ENCODE results near the gene CSNK2A2.

CSNK2A2 gene

DNA sequence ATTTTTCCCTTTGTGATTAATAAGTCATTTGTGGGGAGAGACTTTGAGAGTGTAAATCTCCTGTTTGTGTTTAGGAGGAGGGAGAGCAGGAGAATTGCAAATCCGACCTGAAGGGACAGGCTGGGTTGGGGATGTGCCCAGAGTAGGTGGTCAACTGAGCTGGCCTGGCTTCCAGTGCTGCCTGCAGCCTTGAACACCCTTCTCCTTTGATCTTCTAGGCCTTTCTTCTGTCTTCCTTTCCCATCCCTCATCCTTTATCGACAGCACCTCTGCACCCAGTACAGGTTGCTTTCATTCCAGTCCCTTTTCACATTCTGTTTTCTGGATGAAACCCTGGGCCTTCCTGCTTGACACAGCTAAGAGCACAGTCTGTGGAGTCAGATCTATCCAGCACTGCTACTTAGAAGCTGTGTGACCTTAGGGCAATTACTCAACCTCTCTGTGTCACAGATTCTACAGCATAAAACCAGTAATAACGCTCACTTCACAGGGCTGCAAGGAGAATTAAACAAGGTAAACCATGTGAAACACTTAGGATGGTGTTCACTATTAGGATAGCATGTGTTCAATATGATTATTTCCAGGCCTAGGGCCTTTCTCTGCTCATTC, 1.0 kb upstream of the CSNK2A2 start:
- no peak for DNase-seq

DNA sequence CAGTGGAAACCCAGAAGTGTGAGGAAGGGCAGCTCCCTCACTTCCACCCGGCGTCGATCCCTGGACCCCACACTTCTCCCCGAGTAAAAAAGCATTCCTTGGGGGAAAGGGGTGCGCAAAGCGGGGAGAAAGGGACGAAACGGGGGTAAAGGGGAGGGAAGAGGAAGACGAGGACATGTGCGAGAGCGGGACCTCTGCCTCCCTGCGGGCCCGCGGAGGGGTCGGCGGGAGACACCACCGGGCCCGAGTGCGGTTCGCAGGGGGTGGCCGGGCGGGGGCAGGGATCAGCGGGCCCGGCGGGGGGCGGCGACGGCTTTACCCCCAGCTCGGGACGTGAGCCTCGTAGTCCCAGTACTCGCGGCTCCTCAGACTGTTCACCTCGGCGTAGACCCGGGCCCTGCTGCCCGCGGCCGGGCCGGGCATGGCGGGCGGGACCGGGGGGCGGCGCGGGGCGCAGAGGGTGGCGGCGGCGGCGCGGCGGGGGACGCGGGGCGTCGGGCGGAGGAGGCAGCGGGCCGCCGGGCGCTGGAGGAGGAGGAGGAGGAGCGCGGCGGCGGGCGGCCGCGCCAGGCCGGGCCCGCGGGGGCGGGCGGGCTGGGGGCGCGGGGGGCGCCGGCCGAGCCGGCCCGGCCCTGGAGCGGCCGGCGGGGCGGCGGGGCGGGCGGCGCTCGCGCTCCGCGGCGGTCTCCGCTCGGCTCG, 443 bp downstream of the CSNK2A2 start:
- no peak for DNase-seq

DNA sequence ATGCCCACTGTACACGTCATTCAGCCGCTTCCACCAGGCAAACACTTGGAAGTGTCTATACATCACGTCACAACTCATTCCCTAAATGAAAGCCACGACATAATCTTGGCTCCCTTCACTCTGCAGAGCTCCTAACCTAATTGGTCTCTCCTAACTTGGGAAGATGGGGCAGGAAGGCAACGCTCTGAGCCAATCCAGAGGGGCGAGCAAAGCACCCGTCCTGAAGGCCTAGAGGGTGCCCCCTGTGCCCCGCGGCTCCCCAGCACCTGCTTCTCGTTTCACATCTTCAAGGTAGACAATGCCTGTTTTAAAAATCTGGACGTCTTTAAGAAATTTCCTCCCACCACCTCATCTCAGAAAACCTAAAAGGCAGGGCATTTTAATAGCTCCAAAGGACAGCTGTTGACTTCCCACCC, 1.0 kb downstream of the CSNK2A2 start:
- no peak for DNase-seq

DNA sequence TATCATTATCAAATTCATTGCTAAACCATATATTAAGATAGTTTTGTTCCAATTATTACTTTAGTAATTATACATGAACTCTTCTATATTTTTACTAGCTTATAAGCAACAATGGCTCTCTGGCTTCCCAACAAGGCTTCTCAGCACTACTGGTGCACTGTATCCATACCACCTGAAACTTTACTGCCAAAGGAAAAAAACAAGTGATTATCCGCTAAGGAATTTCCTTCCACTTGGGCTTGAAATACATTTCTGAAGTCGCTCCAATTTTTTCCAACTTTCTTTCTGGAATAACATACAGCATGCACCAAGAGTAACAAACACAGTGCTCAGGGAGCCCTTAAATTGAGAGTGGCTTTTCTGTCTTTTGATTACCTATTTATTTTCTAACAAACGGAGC, 2.1 kb downstream of the CSNK2A2 start:
- DNase-seq, result no peak

DNA sequence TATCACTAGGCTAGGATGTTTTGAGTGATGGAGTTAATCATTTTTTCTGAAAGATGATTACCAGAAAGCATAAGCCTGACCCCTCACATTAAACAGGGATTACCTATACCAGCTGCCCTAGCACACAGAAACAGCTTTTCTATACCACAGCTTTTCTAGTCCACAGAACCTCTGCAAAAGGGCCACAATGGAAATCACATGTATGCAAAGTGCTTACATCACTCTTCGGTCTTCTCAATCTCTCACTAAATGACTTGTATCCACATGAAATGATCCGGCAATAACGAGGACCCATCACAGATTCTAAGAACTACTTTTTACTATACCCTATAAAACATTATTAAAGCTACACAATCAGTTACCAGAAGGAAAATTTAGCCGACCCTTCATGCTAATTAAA, 2.6 kb downstream of the CSNK2A2 start:
- no peak for DNase-seq

DNA sequence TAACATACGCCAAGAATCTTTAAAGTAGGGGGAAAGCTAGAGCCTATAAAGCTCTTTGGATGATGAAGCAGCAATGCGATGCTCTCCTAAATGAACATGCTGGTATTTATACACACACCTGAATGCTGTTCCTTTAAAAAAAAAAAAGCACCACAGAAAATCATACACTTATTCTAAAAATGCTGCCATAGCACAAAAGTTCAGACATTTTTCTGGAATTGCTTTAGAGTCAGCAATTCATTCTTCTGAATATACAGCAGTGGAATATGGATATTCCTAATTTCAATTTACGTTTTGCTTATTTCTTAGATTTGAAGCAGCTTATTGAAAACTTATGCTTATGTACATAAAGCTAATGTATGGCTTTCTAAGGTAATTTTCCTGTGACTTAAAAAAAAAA, 3.1 kb downstream of the CSNK2A2 start:
- DNase-seq, result no peak

DNA sequence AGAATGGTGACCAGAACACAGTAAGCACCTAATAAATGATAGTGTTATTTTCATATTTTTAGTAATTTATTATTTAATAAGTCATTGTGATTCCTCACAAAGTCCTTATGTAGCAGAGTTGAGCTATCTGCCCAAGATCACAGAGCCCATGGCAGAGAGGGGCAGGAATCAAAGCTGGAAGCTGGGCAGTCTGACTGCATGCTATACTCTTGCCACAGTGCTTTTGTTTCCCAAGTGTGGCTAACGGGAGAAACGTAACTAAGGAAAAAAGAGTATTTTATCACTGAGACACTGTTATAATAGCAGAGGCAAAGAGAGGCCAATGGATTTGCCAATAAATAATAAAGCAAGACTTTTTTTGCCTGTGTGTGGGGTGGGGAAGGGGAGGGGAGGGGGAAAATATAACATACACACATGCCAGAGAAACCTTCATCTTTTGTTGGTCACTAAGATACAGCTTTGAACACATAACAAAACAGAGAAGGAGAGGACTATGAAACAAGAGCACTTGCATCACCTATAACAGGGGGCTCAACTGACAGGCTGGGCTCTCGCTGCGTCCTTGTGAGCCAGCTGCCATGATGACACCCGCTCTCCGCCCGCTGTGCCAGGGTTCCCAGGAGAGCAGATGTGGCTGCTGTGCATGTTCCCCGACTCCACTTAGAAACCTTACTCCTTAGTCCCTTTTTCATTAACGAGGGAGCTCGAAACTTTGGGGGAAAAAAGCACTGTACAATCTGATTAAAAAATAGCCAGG, 10.1 kb downstream of the CSNK2A2 start:
- DNase-seq, result no peak

DNA sequence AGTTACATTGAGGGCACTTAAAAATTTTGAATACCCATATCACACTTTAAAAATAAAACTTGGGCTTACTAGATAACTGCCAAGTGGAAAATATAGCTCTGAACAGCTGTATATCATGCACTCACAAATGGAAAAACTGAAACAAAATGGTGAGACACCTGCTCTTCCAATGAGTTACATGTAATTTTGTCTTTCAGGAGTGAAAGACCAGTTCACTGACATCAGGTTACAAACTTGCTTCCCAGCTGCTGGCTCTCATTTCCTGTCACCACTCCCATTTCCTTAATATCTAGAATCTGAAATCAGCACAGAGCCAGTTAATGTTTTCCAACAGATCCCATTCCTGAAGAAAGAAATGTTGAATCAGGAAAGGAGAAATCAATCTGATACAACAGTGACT, 10.8 kb downstream of the CSNK2A2 start:
- no peak for DNase-seq

DNA sequence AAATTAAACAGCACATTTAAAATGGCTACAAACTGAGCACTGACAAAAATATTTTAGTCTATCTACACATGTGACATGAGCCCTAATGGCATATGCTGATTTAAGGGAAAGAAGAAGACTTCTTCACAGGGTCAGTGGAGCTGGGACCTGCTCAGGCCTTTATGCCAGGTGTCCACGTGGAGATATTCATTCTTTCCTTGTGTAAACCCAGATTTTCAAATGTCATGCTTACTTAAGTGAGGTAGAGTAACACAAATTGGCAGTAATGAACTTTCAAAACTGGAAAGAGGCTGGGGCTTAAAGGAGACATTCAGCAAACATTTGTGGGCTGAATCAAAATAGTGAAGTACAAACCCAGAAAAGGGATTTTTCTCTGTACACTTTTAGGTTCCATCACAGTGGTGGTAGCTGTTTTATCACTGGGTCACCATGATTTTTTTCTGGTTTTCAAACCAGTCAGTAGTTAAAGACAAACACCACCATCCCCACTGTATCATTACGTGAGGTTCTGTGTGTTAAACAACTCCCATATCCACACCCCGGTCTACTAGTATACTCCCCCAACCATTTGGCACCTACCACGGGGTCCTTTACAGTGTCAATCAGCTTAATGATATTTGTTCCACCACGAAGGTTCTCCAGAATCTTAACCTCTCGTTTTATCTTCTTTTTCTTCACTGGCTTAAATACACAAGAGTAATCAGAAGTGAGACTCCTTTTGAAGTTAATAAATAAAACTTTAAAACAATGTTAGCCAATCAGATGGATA, 11.5 kb downstream of the CSNK2A2 start:
- DNase-seq, result no peak

DNA sequence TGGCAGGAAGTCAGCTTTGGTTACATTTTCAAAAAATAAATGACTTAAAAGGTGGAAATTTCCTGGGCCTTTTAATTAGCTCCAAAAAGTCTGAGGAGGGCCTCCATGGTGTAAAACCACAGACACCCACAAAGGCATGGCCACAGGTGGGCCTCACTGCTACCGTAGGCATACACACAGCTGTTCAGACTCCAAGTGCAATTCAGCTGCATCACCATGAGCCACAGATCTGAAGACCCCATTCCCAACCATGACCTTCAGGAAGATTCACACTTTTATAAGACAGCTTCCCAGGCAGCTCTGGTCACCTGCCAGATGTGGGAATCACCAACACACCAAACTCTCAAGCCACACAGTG, 20.6 kb downstream of the CSNK2A2 start:
- DNase-seq, result no peak

DNA sequence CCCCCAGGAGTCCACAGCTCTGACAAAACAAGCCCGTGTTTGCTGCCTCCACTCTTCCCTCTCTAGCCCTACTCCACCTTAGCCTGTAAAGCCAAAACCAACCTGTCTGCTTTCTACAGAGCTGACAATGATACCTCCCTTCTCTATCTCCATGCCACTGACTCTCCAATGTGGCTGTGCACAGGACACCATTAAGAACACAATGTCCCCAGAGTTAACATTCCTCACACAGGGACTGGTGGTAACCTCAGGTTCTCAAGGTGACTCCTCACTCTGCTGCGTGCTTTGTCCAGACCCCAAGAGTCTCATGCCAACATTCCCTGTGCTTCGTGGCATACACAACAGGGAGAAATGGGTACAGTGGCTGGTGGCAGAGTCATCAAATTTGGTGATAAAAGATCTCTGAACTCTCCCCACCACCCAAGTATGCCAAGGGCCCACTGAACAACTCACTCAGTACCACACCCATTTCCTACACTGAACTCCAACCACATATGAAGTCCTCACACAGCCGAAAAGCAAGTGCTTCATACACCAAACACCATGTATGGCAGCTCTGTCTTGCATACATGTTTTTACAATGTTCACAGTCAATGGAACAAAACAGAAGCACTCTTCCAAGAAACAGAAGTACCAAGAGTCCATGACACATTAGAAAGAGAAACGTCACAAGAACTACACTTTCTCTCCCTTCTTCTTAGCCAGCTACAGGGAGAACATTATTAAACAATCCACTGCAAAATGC, 21.1 kb downstream of the CSNK2A2 start:
- DNase-seq, result no peak

DNA sequence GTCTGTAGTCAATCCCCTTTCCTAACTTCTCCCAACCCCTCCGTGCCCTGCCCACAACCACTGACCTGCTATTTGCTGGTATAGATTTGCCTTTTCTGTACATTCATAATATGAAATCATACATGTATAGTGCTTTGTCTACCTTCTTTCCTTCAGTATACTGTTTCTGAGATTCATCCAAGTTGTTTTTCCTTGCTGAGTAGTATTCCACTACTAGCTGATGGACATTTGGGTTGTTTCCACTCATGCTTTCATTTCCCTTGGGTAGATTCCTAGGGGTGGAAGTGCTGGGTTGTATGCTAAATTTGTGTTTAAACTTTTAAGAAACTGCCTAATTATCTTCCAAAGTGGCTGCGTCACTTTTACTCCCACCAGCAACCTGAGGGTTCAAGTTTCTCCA, 27.7 kb downstream of the CSNK2A2 start:
- no peak for DNase-seq

DNA sequence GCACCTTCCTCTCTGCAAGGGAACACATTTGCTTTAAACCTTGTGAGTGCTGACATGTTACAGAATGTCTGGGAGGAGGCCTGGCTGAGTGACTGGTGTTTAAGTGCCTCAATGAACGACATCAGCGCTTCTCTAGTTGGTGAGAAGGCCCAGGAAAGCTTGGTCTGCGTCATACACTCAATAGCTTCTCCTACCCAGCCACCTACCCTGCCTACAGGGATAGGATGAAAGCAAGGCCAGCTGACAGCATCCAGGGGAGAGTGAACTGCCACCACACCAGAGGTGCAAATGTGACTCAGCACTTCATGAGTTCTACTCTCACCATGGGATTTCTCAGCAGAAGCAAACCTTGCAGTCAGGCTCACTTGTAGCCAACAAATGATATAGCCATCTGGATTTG, 37.1 kb downstream of the CSNK2A2 start:
- DNase-seq, result no peak

DNA sequence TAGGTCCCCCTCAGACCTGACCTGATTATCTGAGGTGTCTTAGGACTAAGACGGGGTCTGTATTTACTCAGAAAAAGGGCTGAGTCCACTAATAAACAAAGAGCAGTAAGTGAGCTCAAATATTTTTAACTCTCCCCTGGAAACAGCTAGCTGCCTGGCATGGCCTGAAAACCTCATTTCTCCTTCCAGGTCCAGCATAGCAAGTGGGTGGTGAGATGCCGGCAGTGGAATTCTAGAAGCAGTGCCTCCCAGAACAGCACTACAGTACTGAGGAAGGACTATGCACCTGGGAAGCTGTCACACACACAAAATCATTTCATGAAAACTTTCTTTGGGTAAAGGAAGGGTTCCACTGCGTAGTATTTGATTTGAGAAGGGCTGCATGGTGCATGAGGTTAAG, 39.2 kb downstream of the CSNK2A2 start:
- DNase-seq, result no peak

DNA sequence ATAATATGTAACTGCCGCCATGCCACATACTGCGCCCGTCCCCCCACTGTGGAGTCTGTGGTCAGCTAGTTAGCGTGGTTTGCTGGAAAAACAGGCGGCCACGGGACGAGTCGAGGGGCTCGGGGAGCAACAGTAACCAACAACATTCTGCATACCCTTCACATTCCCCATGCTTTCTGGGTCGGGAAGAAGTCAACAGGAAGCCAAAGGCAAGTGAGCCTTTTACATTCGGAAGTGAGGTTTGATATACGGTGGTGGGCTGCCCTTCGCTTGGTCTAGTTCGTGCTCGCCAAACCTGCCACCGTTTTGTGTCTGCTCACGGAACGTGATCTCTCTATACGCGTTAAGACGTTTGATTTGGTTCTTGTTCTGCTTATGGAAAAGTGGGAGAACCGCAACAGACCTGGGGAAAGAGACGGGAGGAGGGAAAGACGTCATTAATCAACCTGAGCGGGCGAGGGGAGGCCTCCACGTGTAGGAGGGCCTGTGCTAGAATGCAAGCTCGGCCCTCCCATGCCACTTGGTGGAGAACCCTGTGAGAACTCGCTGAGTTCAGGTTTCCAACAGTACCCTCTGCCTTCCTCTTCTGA, 39.9 kb downstream of the CSNK2A2 start:
- no peak for DNase-seq

DNA sequence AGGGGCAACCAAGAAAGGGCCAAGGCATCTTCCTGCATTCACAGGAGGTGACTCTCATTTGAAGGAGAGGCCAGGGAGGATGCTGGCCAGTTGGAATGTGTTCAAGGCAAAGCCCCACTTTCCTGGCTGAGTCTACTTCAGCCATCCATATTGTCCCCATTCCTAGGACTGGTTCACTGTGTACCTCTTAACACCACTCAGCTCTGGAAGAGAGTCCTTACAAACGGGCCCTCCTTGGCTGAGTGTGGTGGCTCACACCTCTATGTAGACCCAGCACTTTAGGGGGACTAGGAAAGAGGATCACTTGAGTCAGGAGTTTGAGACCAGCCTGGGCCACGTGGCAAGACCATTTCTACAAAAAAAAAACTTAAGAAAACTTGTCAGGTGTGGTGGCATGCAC, 40.7 kb downstream of the CSNK2A2 start:
- no peak for DNase-seq

DNA sequence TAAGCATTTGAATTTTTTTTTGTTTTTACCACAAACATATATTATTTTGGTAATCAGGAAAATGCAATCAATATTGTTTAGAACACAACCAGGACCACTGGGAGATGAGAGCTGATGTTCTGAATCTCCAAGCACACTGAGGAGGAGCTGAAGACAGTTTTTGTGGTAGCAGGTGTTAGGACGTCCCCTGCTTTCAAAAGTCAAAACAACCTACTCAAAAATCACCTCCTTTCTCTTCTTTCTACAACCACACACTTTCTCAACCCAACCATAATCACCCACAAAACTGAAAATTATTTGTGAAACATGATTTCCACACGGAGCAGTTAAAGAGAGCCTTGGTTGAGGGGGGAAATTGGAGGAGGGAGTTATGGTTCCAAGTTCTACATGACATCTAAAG, 42.1 kb downstream of the CSNK2A2 start:
- DNase-seq, result no peak

DNA sequence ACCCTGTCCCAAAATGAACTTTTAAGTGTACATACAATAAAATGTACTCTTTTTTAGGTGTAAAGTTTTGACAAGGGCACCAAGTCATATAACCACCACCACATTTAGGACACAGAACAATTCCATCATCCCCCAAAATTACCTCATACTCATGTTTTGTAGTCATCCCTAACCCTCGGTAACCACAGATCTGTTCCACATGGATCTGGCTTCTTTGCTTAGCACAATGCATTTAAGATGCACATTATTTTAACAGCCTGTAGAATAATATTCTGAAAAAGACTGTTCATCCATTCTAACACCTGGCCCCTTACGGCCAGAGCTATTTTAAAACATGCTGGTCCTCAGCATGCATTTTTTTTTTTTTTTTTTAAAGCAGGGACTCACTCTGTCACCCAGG, 43.6 kb downstream of the CSNK2A2 start:
- DNase-seq, result no peak

DNA sequence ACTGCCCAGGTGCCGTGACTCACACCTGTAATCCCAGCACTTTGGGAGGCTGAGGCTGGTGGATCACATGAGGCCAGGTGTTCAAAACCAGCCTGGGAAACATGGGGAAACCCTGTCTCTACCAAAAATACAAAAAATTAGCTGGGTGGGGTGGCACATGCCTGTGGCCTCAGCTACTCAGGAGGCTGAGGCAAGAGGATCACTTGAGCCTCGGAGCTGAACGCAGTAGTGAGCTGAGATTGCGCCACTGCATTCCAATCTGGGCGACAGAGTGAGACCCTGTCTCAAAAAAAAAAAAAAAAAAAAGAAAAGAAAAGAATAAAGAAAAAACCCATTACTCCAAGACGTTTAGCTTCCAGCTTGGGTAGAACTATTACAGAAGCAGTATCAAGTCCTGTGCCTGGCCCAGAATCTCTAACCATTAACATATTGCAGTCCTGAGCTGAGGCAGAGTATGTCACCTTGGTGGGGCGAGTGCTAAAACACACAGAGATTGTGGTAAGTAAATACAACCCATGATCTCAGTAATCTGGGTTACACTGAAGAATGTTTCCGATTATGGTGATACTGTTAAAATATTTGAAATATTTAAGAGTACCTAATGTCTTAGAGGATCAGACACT, 45.5 kb downstream of the CSNK2A2 start:
- DNase-seq, result no peak

DNA sequence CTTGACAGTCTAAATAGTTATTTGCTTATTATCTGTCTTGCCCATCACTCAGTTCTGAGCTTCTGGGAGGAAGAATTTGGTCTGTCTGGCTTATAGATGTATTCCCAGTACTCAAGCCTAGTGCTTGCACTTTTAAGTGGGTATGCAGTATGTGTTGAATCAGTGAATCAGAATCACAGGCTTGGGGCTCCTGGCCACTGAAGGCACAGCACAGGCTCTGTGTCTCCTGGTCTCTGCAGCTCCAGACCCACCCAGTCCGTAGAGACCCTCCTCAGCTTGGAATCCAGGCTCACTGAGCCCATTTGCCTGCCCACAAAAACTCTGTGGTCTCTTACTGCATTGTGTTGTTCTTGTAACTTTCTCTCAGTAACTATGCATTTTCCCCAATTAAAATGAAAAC, 49.4 kb downstream of the CSNK2A2 start:
- no peak for DNase-seq

DNA sequence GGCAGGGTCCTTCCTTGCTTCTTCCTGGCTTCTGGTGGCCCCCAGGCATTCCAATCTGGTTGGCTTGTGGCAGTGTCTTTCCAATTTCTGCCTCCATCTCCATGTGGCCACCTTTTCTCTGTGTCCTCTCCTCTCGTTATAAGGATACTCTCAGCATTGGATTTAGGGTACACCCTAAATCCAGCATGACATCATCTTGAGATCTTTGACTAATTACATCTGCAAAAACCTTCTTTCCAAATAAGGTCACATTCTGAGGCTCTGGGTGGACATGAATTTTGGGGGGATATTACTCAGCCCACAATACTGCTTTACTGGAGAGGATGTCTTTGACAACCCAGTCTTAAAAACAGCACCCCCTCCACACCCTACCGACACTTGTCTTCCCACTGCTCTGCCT, 49.8 kb downstream of the CSNK2A2 start:
- DNase-seq, result no peak

DNA sequence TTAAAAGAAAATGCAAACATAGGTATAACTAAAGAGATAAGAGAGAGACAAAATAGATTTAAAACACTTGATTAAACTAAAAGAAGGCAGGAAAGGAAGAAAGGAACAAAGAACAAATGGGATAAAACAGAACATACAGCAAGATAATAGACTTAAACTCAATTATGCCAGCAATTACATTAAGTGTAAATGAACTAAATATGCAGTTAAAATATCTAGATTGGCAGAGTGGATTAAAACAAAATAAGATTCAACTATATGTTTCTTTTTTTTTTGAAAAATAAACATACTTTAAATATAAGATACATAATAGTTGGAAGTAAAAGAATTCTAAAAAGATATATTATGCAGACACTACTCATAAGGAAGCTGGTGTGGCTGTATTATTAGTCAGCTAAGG, 59.1 kb downstream of the CSNK2A2 start:
- DNase-seq, result no peak

Data from SW 1271 (cell line).